Measurements from ENCODE around the gene NGEF.

- TF ChIP-seq YY1 (IDR thresholded peaks at IDR 0.05; ENCODE audit: insufficient read depth, insufficient read length) (no peak), ZNF274 (IDR thresholded peaks at IDR 0.05; ENCODE audit: low read depth, low read length) (no peak), SUZ12 (IDR thresholded peaks at IDR 0.05; ENCODE audit: extremely low read depth, insufficient read depth, insufficient read length) (no peak)
Measured at GRCh38 chr2:232886176-232886575, 126.9 kb downstream of the NGEF start.
